Measurements from ENCODE around the gene PLAU. TPM values are rescaled to one million over a fixed set of nuclear protein-coding genes. Genes with fewer than 3 reads are reported as not detected.
A peak's percentile ranks its signal among the peaks of the same experiment; 100 is the strongest.
"Not testable (repeated sequence)": the region's sequence is repeated elsewhere in the genome, so short reads cannot be mapped to it uniquely, and the experiment has no call there.

Gene PLAU
- total and polyA plus RNA-seq, 2 donors, result 3.8 to 20.3 TPM

DNA sequence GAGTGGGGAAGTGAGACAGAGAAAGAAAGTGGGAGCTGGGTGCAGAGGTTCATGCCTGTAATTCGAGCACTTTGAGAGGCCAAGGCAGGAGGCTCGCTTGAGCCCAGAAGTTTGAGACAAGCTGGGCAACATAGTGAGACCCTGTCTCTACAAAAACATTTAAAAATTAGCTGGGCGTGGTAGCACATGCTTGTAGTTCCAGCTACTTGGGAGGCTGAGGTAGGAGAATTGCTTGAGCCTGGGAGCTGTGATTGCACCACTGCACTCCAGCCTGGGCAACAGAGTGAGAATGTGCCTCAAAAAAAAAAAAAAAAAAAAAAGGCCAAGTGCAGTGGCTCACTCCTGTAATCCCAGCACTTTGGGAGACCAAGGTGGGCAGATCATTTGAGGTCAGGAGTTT, 20.1 kb upstream of the PLAU start:
- H3K4me1 ChIP-seq (ENCODE audit: control insufficient read depth in 2 of 2, insufficient read depth in 2 of 2, low read length in 2 of 2), result peaks cover 0 to 15% of the 10 kb centered on the region in 2 donors

DNA sequence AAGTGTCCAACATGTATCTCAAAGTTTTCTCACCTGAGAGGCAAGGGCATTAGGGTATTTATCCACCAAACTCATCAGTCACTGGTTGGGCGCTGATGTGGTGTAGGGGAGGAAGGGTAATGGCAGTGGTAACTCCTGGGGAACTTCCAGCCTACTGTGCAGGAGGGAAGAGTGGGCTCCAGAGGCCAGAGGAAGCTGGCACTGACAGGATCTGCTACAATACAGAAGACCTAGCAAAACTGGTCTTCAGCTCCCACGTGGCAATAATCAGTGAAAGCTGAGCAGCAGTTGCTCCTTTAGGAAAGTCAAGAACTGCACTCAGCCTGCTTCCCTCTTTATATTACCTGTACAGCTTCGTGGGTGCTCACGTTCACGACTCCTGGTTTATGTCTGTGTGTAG, 19.4 kb upstream of the PLAU start:
- H3K4me1 ChIP-seq (ENCODE audit: control insufficient read depth in 2 of 2, insufficient read depth in 2 of 2, low read length in 2 of 2), result peaks cover 0 to 13% of the 10 kb centered on the region in 2 donors
- 90% methylated on average over 5 of the region's 5 CpGs for WGBS
- no peaks in the 10 kb centered on the region for H3K36me3 ChIP-seq (ENCODE audit: control insufficient read depth in 2 of 2, insufficient read depth in 2 of 2, low read length in 1 of 2)
- no peak overlapping the region for H3K27ac ChIP-seq (ENCODE audit: low read depth in 1 of 2, low read length in 1 of 2)
- H3K9me3 ChIP-seq (ENCODE audit: control insufficient read depth in 2 of 2, insufficient read depth in 1 of 2, low read length in 1 of 2), result no peaks in the 10 kb centered on the region
- H3K27me3 ChIP-seq (ENCODE audit: control insufficient read depth in 2 of 2, insufficient read depth in 1 of 2, low read length in 1 of 2), result no peaks in the 10 kb centered on the region
- DNase-seq (ENCODE audit: low read depth in 6 of 9, low spot score in 9 of 9), result no peak
- no peak overlapping the region for H3K4me3 ChIP-seq (ENCODE audit: low read length in 2 of 2)

More for the DNA sequence above, 20.1 kb upstream of the PLAU start:
- not testable (repeated sequence) for H3K27me3 ChIP-seq (ENCODE audit: control insufficient read depth in 2 of 2, insufficient read depth in 1 of 2, low read length in 1 of 2); H3K27ac ChIP-seq (ENCODE audit: low read depth in 1 of 2, low read length in 1 of 2); H3K9me3 ChIP-seq (ENCODE audit: control insufficient read depth in 2 of 2, insufficient read depth in 1 of 2, low read length in 1 of 2); H3K36me3 ChIP-seq (ENCODE audit: control insufficient read depth in 2 of 2, insufficient read depth in 2 of 2, low read length in 1 of 2); DNase-seq (ENCODE audit: low read depth in 6 of 9, low spot score in 9 of 9); H3K4me3 ChIP-seq (ENCODE audit: low read length in 2 of 2)
- WGBS, result 64% methylated on average over 3 of the region's 3 CpGs

DNA sequence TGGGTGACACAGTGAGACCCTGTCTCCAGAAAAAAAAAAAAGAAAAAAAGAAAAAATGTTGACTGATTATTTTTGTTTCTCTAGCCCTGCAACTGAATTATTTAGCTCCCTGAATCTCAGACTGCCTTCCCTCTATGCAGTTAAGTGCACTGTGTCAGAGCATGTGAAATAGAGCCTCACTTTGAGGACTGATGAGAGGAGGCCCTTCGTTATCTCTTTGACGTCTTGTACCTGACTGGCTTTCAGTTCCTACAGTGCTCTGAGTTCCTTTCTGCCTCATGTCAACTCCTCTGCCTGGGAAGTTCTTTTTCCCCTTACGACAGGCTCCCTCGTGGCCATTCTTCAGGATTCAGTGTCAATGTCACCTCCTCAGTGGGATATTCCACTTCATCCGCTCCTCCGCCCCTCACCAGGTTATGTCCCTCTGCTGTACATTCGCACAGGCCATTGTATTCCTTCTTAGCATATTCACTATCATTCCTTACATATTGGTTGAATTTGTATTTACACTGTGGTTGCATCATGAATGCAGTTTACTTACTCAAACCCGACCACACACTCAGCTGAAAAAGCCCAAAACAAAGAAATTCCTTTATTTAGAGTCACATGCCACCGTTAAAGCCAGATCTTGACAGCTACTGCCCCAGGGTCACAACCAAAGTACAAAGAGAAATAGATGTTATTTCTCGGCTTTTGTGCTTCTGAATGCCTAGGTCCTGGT, 18.5 kb upstream of the PLAU start:
- no peaks in the 10 kb centered on the region for H3K36me3 ChIP-seq (ENCODE audit: control insufficient read depth in 2 of 2, insufficient read depth in 2 of 2, low read length in 1 of 2)
- H3K4me3 ChIP-seq (ENCODE audit: low read length in 2 of 2), result no peak overlapping the region
- H3K9me3 ChIP-seq (ENCODE audit: control insufficient read depth in 2 of 2, insufficient read depth in 1 of 2, low read length in 1 of 2), result no peaks in the 10 kb centered on the region
- peaks cover 0 to 6% of the 10 kb centered on the region in 2 donors for H3K4me1 ChIP-seq (ENCODE audit: control insufficient read depth in 2 of 2, insufficient read depth in 2 of 2, low read length in 2 of 2)
- no peak overlapping the region for H3K27ac ChIP-seq (ENCODE audit: low read depth in 1 of 2, low read length in 1 of 2)
- H3K27me3 ChIP-seq (ENCODE audit: control insufficient read depth in 2 of 2, insufficient read depth in 1 of 2, low read length in 1 of 2), result no peaks in the 10 kb centered on the region
- no peak for DNase-seq (ENCODE audit: low read depth in 6 of 9, low spot score in 9 of 9)
- 85% methylated on average over 10 of the region's 10 CpGs for WGBS

DNA sequence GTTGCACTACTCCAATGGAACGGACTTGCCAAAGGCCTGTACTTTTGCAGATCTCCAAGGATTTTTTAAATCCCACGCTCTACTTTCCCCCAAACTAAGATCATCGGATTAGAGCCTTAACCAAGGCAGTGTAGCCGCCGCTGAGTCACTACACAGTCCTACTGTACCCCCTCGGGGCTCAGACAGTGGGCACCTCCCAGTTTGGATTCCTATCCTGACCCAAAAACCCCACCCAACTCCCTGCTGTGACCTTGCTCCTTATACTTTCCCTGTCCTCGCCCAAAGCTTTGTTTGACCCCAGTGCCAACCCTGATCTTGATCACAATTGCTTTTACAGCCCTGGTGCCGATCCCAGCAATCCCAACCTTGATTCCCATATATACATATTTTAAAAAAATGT, 17.5 kb upstream of the PLAU start:
- H3K27ac ChIP-seq (ENCODE audit: low read depth in 1 of 2, low read length in 1 of 2), result no peak overlapping the region
- WGBS, result 86% methylated on average over 8 of the region's 8 CpGs
- H3K4me3 ChIP-seq (ENCODE audit: low read length in 2 of 2), result no peak overlapping the region
- H3K36me3 ChIP-seq (ENCODE audit: control insufficient read depth in 2 of 2, insufficient read depth in 2 of 2, low read length in 1 of 2), result no peaks in the 10 kb centered on the region
- H3K27me3 ChIP-seq (ENCODE audit: control insufficient read depth in 2 of 2, insufficient read depth in 1 of 2, low read length in 1 of 2), result no peaks in the 10 kb centered on the region
- H3K4me1 ChIP-seq (ENCODE audit: control insufficient read depth in 2 of 2, insufficient read depth in 2 of 2, low read length in 2 of 2), result no peaks in the 10 kb centered on the region
- DNase-seq (ENCODE audit: low read depth in 6 of 9, low spot score in 9 of 9), result no peak
- no peaks in the 10 kb centered on the region for H3K9me3 ChIP-seq (ENCODE audit: control insufficient read depth in 2 of 2, insufficient read depth in 1 of 2, low read length in 1 of 2)

DNA sequence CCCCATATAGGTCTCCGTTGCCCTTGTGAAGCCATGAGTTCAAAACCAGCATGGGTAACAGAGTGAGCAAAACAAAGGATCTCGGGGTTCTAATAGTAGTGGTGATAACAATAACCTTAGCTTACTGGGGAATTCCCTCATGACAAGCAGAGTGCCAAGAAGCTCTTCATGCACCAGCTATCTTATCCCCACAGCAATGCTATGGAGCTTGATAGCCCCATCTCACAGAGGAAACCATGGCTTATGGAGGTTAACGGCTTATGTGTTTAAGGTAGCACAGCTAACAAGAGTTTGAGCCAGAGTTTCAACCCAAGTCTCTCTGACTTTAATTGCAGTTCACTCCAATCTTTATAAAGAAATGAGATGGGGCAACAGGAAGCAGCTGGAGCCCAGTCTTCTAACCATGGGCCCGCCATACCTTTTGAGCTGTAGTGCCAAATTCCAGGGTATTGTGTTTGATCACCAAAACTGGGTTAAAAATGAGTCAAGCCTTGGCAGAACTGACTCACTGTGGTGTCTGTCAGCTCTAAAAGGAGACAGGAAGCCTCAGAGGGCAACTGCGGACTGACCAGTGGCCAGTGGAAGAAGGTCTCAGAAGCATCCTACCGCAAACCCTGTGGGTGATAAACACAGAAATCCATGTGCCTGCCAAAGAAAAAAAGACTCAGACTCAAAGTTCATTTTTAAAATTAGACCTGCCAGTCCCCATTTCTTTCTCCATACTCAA, 16.5 kb upstream of the PLAU start:
- 77% methylated on average over 6 of the region's 6 CpGs for WGBS
- Histone ChIP-seq H3K36me3 (ENCODE audit: control insufficient read depth in 2 of 2, insufficient read depth in 2 of 2, low read length in 1 of 2) (no peaks in the 10 kb centered on the region), H3K9me3 (ENCODE audit: control insufficient read depth in 2 of 2, insufficient read depth in 1 of 2, low read length in 1 of 2) (no peaks in the 10 kb centered on the region), H3K27me3 (ENCODE audit: control insufficient read depth in 2 of 2, insufficient read depth in 1 of 2, low read length in 1 of 2) (no peaks in the 10 kb centered on the region), H3K4me1 (ENCODE audit: control insufficient read depth in 2 of 2, insufficient read depth in 2 of 2, low read length in 2 of 2) (peaks cover 0 to 3% of the 10 kb centered on the region in 2 donors), H3K27ac (ENCODE audit: low read depth in 1 of 2, low read length in 1 of 2) (no peak overlapping the region), H3K4me3 (ENCODE audit: low read length in 2 of 2) (no peak overlapping the region)
- no peak for DNase-seq (ENCODE audit: low read depth in 6 of 9, low spot score in 9 of 9)

DNA sequence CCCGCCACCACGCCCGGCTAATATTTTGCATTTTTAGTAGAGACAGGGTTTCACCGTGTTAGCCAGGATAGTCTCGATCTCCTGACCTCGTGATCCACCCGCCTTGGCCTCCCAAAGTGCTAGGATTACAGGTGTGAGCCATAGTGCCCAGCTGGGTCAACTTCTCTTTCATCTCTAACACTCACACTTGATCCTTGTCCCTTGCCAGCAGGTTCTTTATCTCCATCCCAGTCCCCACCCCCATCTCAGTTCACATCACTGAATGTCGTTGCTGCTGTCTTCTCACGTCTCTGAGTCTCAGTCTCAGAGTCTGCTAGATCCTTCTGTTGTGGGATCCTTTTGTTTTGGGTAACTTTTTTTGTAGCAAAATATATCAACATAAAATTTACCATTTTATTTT, 15.6 kb upstream of the PLAU start:
- not testable (repeated sequence) for H3K27ac ChIP-seq (ENCODE audit: low read depth in 1 of 2, low read length in 1 of 2); H3K36me3 ChIP-seq (ENCODE audit: control insufficient read depth in 2 of 2, insufficient read depth in 2 of 2, low read length in 1 of 2); H3K4me1 ChIP-seq (ENCODE audit: control insufficient read depth in 2 of 2, insufficient read depth in 2 of 2, low read length in 2 of 2); H3K4me3 ChIP-seq (ENCODE audit: low read length in 2 of 2); H3K9me3 ChIP-seq (ENCODE audit: control insufficient read depth in 2 of 2, insufficient read depth in 1 of 2, low read length in 1 of 2); DNase-seq (ENCODE audit: low read depth in 6 of 9, low spot score in 9 of 9); H3K27me3 ChIP-seq (ENCODE audit: control insufficient read depth in 2 of 2, insufficient read depth in 1 of 2, low read length in 1 of 2)
- WGBS, result 92% methylated on average over 9 of the region's 9 CpGs

DNA sequence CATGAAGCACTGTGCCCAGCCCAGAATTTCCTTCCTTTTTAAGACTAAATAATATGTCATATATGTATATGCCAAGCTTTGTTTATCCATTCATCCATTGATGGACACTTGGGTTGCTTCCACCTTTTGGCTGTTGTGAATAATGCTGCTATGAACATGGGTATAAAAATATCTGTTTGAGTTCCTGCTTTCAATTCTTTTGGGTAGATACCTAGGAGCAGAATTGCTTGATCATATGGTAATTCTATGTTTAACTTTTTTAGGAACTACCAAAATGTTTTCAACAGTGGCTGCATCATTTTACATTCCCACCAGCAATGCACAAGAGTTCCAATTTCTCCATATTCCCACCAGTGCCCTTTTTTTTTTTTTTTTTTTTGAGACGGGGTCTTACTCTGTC, 13.2 kb upstream of the PLAU start:
- H3K27ac ChIP-seq (ENCODE audit: low read depth in 1 of 2, low read length in 1 of 2), result no peak overlapping the region
- no peak overlapping the region for H3K4me3 ChIP-seq (ENCODE audit: low read length in 2 of 2)
- peaks cover 0 to 5% of the 10 kb centered on the region in 2 donors for H3K4me1 ChIP-seq (ENCODE audit: control insufficient read depth in 2 of 2, insufficient read depth in 2 of 2, low read length in 2 of 2)
- DNase-seq (ENCODE audit: low read depth in 6 of 9, low spot score in 9 of 9), result no peak
- no peaks in the 10 kb centered on the region for H3K36me3 ChIP-seq (ENCODE audit: control insufficient read depth in 2 of 2, insufficient read depth in 2 of 2, low read length in 1 of 2)
- no peaks in the 10 kb centered on the region for H3K9me3 ChIP-seq (ENCODE audit: control insufficient read depth in 2 of 2, insufficient read depth in 1 of 2, low read length in 1 of 2)
- no peaks in the 10 kb centered on the region for H3K27me3 ChIP-seq (ENCODE audit: control insufficient read depth in 2 of 2, insufficient read depth in 1 of 2, low read length in 1 of 2)
- WGBS, result 96% methylated on average over 1 of the region's 1 CpG

DNA sequence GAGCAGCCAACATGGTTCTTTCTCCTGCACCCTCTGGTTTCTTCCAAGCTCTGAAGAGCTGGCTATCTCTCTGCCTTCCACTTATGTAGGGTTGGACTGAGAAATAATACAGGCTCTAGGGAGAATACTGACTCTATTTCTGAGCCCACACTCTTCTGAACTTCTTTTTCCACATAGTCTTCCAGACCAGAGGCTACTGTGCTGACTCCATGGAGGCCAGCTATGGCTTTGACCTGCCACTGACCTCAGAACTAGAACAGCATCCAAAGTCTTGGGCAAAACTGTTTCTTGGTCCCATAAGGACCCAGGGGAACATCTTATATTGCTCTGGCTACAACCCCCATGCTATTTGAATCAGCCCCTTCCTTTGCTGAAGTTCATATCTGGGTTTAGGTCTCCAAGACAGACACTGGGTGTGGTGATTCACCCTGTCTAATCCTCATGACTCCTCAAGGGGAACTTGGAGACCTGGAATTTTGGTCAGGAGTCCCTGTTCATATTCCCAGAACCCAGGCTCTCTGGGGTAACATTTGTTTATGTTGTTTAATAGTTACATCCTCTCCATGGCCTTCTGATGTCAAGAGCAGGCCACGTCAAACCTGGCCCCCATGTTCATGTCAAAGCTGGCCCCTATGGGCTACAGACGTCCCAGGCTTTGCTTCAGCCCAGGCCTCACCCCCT, 12.1 kb upstream of the PLAU start:
- Histone ChIP-seq H3K36me3 (ENCODE audit: control insufficient read depth in 2 of 2, insufficient read depth in 2 of 2, low read length in 1 of 2) (no peaks in the 10 kb centered on the region), H3K4me1 (ENCODE audit: control insufficient read depth in 2 of 2, insufficient read depth in 2 of 2, low read length in 2 of 2) (peaks cover 0 to 5% of the 10 kb centered on the region in 2 donors), H3K9me3 (ENCODE audit: control insufficient read depth in 2 of 2, insufficient read depth in 1 of 2, low read length in 1 of 2) (no peaks in the 10 kb centered on the region), H3K27ac (ENCODE audit: low read depth in 1 of 2, low read length in 1 of 2) (no peak overlapping the region), H3K27me3 (ENCODE audit: control insufficient read depth in 2 of 2, insufficient read depth in 1 of 2, low read length in 1 of 2) (no peaks in the 10 kb centered on the region), H3K4me3 (ENCODE audit: low read length in 2 of 2) (no peak overlapping the region)
- DNase-seq (ENCODE audit: low read depth in 6 of 9, low spot score in 9 of 9), result no peak
- 75% methylated on average over 2 of the region's 2 CpGs for WGBS

DNA sequence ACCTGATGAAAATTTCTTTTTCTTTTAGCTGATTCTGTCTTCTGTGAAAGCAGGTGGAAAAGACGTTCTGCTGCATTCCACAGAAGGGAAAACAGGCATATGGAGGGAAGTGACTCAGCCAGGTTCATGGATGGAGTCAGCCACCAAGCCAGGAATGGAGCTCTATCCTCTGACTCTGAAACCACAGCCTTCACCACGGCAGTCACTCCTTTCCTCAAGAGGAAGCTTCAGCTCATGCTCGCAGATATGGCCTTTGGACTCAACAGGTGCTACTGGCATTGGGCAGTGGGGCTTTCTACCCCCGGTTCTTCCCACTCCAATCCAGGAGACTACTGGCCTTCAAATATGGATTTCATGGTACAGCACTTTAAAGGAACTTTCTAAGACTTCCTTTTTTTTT, 11.5 kb upstream of the PLAU start:
- Histone ChIP-seq H3K4me1 (ENCODE audit: control insufficient read depth in 2 of 2, insufficient read depth in 2 of 2, low read length in 2 of 2) (peaks cover 0 to 5% of the 10 kb centered on the region in 2 donors), H3K27me3 (ENCODE audit: control insufficient read depth in 2 of 2, insufficient read depth in 1 of 2, low read length in 1 of 2) (no peaks in the 10 kb centered on the region), H3K36me3 (ENCODE audit: control insufficient read depth in 2 of 2, insufficient read depth in 2 of 2, low read length in 1 of 2) (no peaks in the 10 kb centered on the region), H3K9me3 (ENCODE audit: control insufficient read depth in 2 of 2, insufficient read depth in 1 of 2, low read length in 1 of 2) (no peaks in the 10 kb centered on the region), H3K27ac (ENCODE audit: low read depth in 1 of 2, low read length in 1 of 2) (peak overlapping the region in 1 of 2 donors; percentile 12), H3K4me3 (ENCODE audit: low read length in 2 of 2) (no peak overlapping the region)
- no peak for DNase-seq (ENCODE audit: low read depth in 6 of 9, low spot score in 9 of 9)
- WGBS, result 18% methylated on average over 4 of the region's 4 CpGs

All from thymus (tissue), 11 donors.